Lower leg skin (tissue), 4 donors: Measurements from ENCODE around the gene RASAL1. TPM values are rescaled to one million over a fixed set of nuclear protein-coding genes. Genes with fewer than 3 reads are reported as not detected.
A peak's percentile ranks its signal among the peaks of the same experiment; 100 is the strongest.

Source experiments
- DNase-seq, 2 donors: peaks; one replicate each; pipeline ENCODE4 v3.0.0-alpha.2; 2019; ENCODE audit warnings: low spot score in 2 of 2
- H3K4me3 ChIP-seq: fragments of 200-600 bp; sonication (generic); 2 replicates; pipeline ENCODE4 v1.5.1; 2017; ENCODE audit warnings: mild to moderate bottlenecking, low read depth; ENCODE audit not compliant: poor library complexity, severe bottlenecking
- CTCF ChIP-seq, 3 donors: fragments of 450-650 bp; IDR thresholded peaks; one replicate each; pipeline ENCODE4 v1.5.1; 2016; ENCODE audit warnings: antibody characterized with exemption in 3 of 3, mild to moderate bottlenecking in 3 of 3, moderate library complexity in 2 of 3
- POLR2A ChIP-seq, 2 donors: fragments of 450-650 bp; IDR thresholded peaks; one replicate each; pipeline ENCODE4 v1.6.1; 2016 to 2017; ENCODE audit warnings: antibody characterized with exemption in 2 of 2, mild to moderate bottlenecking in 1 of 2, moderate library complexity in 1 of 2
- WGBS, 2 donors: methylation state at CpG; one replicate each; pipeline ENCODE4 v1.1.5; 2018; 5-methylcytosine and 5-hydroxymethylcytosine counted together
- intact Hi-C: fragments of 100-400 bp; cut with DNase I; formaldehyde crosslinking; loops from one replicate; pipeline ENCODE4 v1.15.0; 2023; ENCODE audit warnings: low total_unique reads
- total RNA-seq, 4 donors: library from RNA; depleted of rRNA; stranded (reverse); fragments of >200 nt; gene quantifications; one replicate each; pipeline ENCODE4 v1.1.0, GENCODE V29; 2016

RASAL1 gene
- total RNA-seq, 4 donors from 2014 or later = 39.3 to 59.3 (median 50.9) TPM

- H3K4me3 ChIP-seq = no peak overlapping the region
- intact Hi-C loops = no loop called here
- TF ChIP-seq CTCF (IDR thresholded peaks at IDR 0.05) (no peak), POLR2A (IDR thresholded peaks at IDR 0.05) (no peak)
- 79 to 82% methylated on average over 3 of the region's 3 CpGs for WGBS, 2 donors
- DNase-seq = no peak
Measured at GRCh38 chr12:113181975-113182374, 46.4 kb upstream of the RASAL1 start.

GRCh38 chr12:113180333-113180732, 44.8 kb upstream of the RASAL1 start:
- intact Hi-C loops = no loop called here
- WGBS, 2 donors = 72 to 81% methylated on average over 4 of the region's 4 CpGs

GRCh38 chr12:113179023-113179422, 43.5 kb upstream of the RASAL1 start:
- H3K4me3 ChIP-seq = no peak overlapping the region
- intact Hi-C loops = no loop called here
- WGBS, 2 donors = 90 to 99% methylated on average over 14 of the region's 14 CpGs
- DNase-seq = no peak
- TF ChIP-seq POLR2A (IDR thresholded peaks at IDR 0.05) (no peak), CTCF (IDR thresholded peaks at IDR 0.05) (no peak)

More at GRCh38 chr12:113180333-113180732, 44.8 kb upstream of the RASAL1 start:
- DNase-seq = no peak
- TF ChIP-seq CTCF (IDR thresholded peaks at IDR 0.05) (no peak), POLR2A (IDR thresholded peaks at IDR 0.05) (no peak)
- no peak overlapping the region for H3K4me3 ChIP-seq

- no peak overlapping the region for H3K4me3 ChIP-seq
- DNase-seq = peak; percentile 56 to 94
- WGBS, 2 donors = 55 to 61% methylated on average over 22 to 32 of the region's 32 CpGs
- intact Hi-C loops = loop anchor here (2.0 kb wide), 1 partner anchor 126 kb away; no protein-coding TSS in a partner anchor
- TF ChIP-seq POLR2A (IDR thresholded peaks at IDR 0.05) (no peak), CTCF (IDR thresholded peaks at IDR 0.05) (peak in 1 of 3 donors; percentile 98)
Measured at GRCh38 chr12:113174461-113175384, 39.2 kb upstream of the RASAL1 start.

- H3K4me3 ChIP-seq = no peak overlapping the region
- TF ChIP-seq POLR2A (IDR thresholded peaks at IDR 0.05) (no peak), CTCF (IDR thresholded peaks at IDR 0.05) (no peak)
- WGBS, 2 donors = 92 to 95% methylated on average over 7 of the region's 7 CpGs
- no peak for DNase-seq
- intact Hi-C loops = no loop called here
Measured at GRCh38 chr12:113173081-113173698, 37.6 kb upstream of the RASAL1 start.
